K562 (cell line): ENCODE data around the gene EIPR1.

Experiments used
- ELF1 ChIP-seq: fragments of 200-800 bp; sonication (Bioruptor generic); IDR thresholded peaks from 2 replicates; pipeline ENCODE4 v1.6.1; 2016; ENCODE audit warnings: missing genetic modification characterization, missing compliant biosample characterization
- SRSF7 ChIP-seq: fragments of 200-400 bp; formaldehyde crosslinking; optimal IDR thresholded peaks from 2 replicates; pipeline ENCODE3; 2017; ENCODE audit warnings: mild to moderate bottlenecking, low read depth, low read length
- TF ChIP-seq, protein P1 (sequence below): sonication (generic); formaldehyde crosslinking; IDR thresholded peaks from 2 replicates; pipeline ENCODE4 v1.8.0; 2022; ENCODE audit warnings: mild to moderate bottlenecking, missing genetic modification reagents, borderline replicate concordance

DNA sequence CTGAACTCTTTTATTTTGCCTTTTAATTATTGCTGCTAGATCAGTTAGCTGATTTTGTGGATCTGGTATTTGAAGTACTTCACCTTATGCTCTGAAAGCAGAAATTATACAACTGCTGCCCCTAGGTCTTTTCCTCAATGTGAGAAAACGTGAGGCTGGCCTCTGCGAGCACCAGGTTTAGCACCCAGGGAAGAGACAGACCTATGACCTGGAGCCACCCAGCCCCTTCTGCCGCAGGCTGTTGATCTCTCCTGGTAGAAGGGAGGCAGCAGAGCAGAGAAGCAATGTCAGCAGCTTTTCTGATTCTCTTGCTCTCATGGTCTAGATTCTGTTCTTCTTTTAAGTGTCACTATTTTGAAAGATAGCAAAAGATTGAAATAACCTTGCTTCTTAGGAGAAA, 21.8 kb upstream of the EIPR1 start:
- TF ChIP-seq, protein P1, sequence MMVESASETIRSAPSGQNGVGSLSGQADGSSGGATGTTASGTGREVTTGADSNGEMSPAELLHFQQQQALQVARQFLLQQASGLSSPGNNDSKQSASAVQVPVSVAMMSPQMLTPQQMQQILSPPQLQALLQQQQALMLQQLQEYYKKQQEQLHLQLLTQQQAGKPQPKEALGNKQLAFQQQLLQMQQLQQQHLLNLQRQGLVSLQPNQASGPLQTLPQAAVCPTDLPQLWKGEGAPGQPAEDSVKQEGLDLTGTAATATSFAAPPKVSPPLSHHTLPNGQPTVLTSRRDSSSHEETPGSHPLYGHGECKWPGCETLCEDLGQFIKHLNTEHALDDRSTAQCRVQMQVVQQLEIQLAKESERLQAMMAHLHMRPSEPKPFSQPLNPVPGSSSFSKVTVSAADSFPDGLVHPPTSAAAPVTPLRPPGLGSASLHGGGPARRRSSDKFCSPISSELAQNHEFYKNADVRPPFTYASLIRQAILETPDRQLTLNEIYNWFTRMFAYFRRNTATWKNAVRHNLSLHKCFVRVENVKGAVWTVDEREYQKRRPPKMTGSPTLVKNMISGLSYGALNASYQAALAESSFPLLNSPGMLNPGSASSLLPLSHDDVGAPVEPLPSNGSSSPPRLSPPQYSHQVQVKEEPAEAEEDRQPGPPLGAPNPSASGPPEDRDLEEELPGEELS, result no peak
- TF ChIP-seq SRSF7 (no peak), ELF1 (no peak)
